Endothelial cell (in vitro differentiated cells): ENCODE data around the gene SMTNL2. TPM values are rescaled to one million over a fixed set of nuclear protein-coding genes. Genes with fewer than 3 reads are reported as not detected.

Source experiments
- DNase-seq: peaks from one replicate; pipeline ENCODE4 v3.0.0; 2021; ENCODE audit warnings: low spot score
- H3K27ac Mint-ChIP-seq: one replicate; pipeline ENCODE4 v1.8.0; 2021; ENCODE audit warnings: mixed read lengths, inconsistent platforms; ENCODE audit not compliant: unreplicated experiment
- H3K27me3 Mint-ChIP-seq: one replicate; pipeline ENCODE4 v1.8.0; 2021; ENCODE audit warnings: mild to moderate bottlenecking, moderate library complexity, mixed read lengths, inconsistent platforms; ENCODE audit not compliant: unreplicated experiment
- H3K36me3 Mint-ChIP-seq: one replicate; pipeline ENCODE4 v1.8.0; 2021; ENCODE audit warnings: mild to moderate bottlenecking, low read depth, mixed read lengths, inconsistent platforms; ENCODE audit not compliant: unreplicated experiment
- H3K4me1 Mint-ChIP-seq: one replicate; pipeline ENCODE4 v1.8.0; 2021; ENCODE audit warnings: mild to moderate bottlenecking, mixed read lengths, inconsistent platforms; ENCODE audit not compliant: unreplicated experiment
- H3K4me3 Mint-ChIP-seq: one replicate; pipeline ENCODE4 v1.8.0; 2021; ENCODE audit warnings: mild to moderate bottlenecking, mixed read lengths, inconsistent platforms; ENCODE audit not compliant: unreplicated experiment
- H3K9me3 Mint-ChIP-seq: one replicate; pipeline ENCODE4 v1.8.0; 2021; ENCODE audit warnings: mixed read lengths, inconsistent platforms; ENCODE audit not compliant: unreplicated experiment
- CTCF ChIP-seq: fragments of 200-600 bp; sonication (generic); IDR thresholded peaks from one replicate; pipeline ENCODE4 v1.5.0; 2021; ENCODE audit warnings: antibody characterized with exemption; ENCODE audit not compliant: unreplicated experiment
- total RNA-seq: library from RNA; stranded (reverse); fragmentation: NEBNext Ultra II Directional; extraction: Animal tissue kit (Norgen Biotek cat#: 25700); gene quantifications from one replicate; pipeline ENCODE4 v1.2.1, GENCODE V29; 2021; ENCODE audit not compliant: unreplicated experiment

SMTNL2 gene
- total RNA-seq, 1 donor from 2014 or later: 0.59 TPM

- H3K4me1 Mint-ChIP-seq: peaks cover 12% of the 10 kb centered on the region
- no peaks in the 10 kb centered on the region for H3K36me3 Mint-ChIP-seq
- H3K4me3 Mint-ChIP-seq: peak overlapping the region; percentile 42
- H3K9me3 Mint-ChIP-seq: no peaks in the 10 kb centered on the region
- TF ChIP-seq CTCF: no peak
- peaks cover 54% of the 10 kb centered on the region for H3K27me3 Mint-ChIP-seq
- peak overlapping the region; percentile 67 for H3K27ac Mint-ChIP-seq
- DNase-seq: peak; percentile 7
Observed at GRCh38 chr17:4542003-4542725, 42.2 kb upstream of the SMTNL2 start.

- H3K36me3 Mint-ChIP-seq: no peaks in the 10 kb centered on the region
- no peak overlapping the region for H3K4me3 Mint-ChIP-seq
- no peaks in the 10 kb centered on the region for H3K9me3 Mint-ChIP-seq
- H3K27me3 Mint-ChIP-seq: peaks cover 51% of the 10 kb centered on the region
- H3K4me1 Mint-ChIP-seq: peaks cover 10% of the 10 kb centered on the region
- H3K27ac Mint-ChIP-seq: no peak overlapping the region
- no peak for TF ChIP-seq CTCF
- DNase-seq: peak; percentile 14
Observed at GRCh38 chr17:4542726-4543191, 41.6 kb upstream of the SMTNL2 start.

GRCh38 chr17:4543557-4544026 lies 40.7 kb upstream of the SMTNL2 start:
- Mint-ChIP-seq H3K9me3 (no peaks in the 10 kb centered on the region), H3K27ac (peak overlapping the region; percentile 57), H3K4me3 (peak overlapping the region; percentile 21), H3K36me3 (no peaks in the 10 kb centered on the region), H3K27me3 (peaks cover 51% of the 10 kb centered on the region), H3K4me1 (peaks cover 8% of the 10 kb centered on the region)
- TF ChIP-seq CTCF: no peak
- peak; percentile 12 for DNase-seq

- no peaks in the 10 kb centered on the region for H3K9me3 Mint-ChIP-seq
- DNase-seq: peak; percentile 7
- H3K27ac Mint-ChIP-seq: peak overlapping the region; percentile 57
- H3K4me1 Mint-ChIP-seq: peaks cover 8% of the 10 kb centered on the region
- no peak for TF ChIP-seq CTCF
- no peaks in the 10 kb centered on the region for H3K36me3 Mint-ChIP-seq
- peak overlapping the region; percentile 21 for H3K4me3 Mint-ChIP-seq
- peaks cover 48% of the 10 kb centered on the region for H3K27me3 Mint-ChIP-seq
Observed at GRCh38 chr17:4544135-4544950, 40.0 kb upstream of the SMTNL2 start.

- peaks cover 48% of the 10 kb centered on the region for H3K27me3 Mint-ChIP-seq
- no peaks in the 10 kb centered on the region for H3K9me3 Mint-ChIP-seq
- H3K27ac Mint-ChIP-seq: no peak overlapping the region
- TF ChIP-seq CTCF: no peak
- DNase-seq: no peak
- peak overlapping the region; percentile 25 for H3K4me3 Mint-ChIP-seq
- peaks cover 8% of the 10 kb centered on the region for H3K4me1 Mint-ChIP-seq
- H3K36me3 Mint-ChIP-seq: no peaks in the 10 kb centered on the region
Observed at GRCh38 chr17:4544951-4545216, 39.4 kb upstream of the SMTNL2 start.
